ENCODE results near the gene SMURF1.

SMURF1 gene

DNA sequence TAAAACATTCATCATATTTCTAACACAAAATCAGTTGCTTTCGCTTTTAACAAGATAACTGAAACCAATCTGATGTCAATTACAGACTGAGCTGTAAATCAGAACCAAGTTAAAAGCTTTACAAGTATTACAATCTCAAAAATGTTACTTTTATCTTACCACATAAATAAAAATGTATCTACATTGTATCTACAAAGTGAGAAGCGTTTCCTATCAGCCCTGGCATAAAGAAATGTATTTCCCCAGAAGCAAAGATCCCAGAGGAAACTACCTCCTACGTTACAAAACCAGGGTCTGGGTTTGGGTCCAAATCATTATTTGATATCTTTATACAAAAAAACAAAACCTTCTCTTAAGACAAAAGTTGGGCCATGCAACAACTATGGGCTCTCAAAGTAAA is 2.6 kb downstream of the SMURF1 start:
- DNase-seq, result no peak

DNA sequence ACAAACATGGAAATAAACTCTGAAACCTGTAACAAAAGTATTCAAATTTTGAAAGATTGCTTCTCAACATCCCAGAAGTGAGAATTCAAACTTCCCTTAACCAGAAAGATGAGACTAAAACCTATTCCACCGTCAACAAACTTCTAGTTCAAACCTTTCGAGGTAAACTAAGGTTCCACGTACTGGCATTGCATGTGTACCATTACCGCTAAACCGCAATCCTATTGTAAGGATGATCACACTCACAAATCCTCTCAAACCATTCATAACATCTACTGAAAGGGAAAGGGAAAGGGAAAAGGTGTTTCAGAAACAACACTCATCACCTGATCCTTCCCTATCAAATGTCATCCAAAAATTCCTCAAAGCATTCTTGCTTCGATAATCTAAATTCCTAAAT is 3.1 kb downstream of the SMURF1 start:
- DNase-seq, result no peak

DNA sequence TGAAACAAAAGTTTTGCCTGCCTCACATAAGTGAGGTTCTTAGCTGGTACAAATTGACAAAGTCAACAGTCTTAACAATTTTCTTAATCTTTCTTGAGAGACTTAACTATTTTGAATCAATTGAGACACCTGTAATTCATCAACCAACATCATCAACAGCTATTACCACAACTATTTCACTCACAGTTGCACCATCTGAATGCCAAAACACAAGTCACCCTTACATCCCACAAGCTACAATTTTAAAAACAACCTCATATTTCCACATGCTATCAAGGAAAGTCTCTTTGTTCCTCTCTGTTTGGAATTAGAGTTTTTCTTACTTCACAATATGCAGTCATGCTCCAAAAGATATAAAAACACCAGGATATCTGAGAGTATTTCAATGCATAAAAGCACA is 4.9 kb downstream of the SMURF1 start:
- no peak for DNase-seq

DNA sequence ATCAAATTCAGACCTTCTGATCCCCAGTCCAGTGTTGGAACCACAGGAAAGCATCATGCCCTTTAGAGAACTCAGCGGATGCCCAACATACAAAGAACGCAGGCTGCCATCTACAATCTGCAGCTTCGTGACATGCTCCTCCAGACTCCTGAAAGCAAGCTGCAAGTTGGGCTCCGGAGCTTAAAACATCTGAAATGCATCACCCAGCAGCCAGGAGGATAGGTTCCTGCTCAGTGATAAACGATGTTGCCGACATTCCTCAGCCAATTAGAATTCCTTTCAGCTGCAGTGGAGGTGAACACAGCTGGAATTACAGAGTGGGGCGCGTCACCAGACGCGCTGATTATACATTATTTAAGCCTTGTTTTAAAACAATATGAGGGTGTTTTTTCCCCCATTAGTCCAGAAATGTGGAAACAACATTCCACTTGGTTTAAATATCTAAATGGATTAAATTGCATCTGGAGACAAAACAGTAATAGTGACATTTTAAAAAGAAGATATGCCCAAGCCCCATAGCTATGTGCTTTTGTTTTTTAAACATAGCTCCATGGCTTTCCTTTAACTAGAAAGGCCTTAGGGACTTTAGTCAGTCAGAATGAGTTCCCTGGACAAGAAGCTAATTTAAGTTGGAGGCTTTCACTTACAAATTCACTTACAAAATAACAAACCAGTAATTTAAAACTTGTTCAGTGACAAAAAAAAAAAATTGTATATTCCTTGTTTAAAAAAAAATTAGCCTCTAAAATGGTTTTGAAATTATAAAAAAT is 6.3 kb downstream of the SMURF1 start:
- DNase-seq, result no peak

DNA sequence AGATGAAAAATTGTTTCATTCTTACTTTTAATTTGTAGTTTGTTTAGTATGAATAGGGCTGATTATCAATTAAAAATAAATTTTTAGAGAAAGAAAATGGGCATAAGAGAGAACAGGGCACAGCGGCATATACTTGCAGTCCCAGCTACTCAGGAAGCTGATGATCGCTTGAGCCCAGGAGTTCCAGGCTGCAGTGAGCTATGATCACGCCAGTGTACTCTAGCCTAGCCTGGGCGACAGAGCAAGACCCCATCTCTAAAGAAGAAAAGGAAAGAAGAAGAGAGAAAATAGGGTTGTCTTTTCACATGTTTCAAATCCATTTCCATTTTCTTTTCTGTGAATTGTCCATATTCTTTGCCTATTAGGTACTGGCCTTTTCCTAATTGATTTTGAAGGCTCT is 8.0 kb downstream of the SMURF1 start:
- DNase-seq, result no peak

DNA sequence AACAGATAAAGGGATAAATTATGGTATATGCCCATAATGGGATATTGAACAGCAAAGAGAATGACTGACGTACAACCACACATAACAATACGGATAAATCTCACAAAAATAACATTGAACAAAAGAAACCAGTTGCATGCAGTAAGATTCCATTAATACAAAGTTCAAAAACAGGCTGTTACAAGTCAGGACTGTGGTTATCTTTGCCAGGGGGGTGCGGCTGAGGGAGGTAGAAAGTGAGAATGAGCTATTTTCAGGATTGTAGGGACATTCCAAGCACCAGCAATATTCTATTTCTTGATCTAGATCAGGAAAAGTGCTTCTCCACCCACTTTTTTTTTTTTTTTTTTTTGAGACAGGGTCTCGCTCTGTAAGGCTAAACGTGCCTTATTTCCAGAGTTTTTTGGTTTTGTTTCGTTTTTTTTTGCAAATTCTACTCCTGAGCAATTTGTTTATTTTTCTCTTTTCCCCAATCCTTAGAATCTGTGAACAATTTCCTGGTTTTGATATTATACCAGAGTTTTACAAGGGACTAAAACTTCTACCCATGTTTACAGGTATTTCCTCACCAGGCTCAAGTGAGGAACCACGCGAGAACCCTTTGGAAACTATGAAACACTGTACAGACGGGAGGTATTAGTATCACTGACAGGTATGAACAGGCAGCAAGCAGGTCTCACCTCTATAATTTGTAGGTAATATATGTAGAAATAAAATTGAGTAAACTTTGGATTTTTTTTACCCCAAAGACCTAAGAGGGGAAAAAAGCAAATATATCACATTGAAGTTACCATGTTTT is 9.9 kb downstream of the SMURF1 start:
- no peak for DNase-seq

DNA sequence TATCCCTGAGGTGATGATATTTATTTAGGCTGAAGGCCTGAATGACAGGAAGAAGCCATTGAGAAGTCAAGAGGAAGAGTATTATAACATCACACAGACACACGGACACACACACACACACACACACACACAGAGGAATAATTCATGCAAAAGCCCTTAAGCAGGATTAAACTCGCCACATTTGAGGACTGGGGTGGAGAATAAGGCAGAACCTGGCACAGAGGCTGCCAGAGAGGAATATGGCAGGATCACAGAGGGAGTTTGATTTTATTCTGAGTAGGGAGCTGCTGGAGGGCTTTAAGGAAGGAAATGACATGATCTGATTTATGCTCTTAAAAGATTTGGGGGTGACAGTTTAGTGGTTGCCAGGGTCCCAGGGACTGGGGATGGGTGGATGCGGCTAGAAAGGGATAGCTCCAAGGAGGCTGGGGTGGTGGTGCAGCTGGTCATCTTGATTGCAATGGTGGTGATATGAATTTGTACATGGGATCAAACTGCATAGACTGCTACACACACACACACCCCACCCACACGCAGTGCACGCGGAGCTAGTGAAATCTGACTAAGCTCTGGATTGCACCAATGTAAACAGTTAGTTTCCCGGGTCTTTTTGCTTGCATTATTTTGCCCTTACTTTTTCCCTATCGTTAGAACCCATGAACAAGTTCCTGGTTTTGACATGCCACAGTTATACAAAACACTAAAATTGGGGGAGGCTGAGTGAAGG is 11.2 kb downstream of the SMURF1 start:
- no peak for DNase-seq

DNA sequence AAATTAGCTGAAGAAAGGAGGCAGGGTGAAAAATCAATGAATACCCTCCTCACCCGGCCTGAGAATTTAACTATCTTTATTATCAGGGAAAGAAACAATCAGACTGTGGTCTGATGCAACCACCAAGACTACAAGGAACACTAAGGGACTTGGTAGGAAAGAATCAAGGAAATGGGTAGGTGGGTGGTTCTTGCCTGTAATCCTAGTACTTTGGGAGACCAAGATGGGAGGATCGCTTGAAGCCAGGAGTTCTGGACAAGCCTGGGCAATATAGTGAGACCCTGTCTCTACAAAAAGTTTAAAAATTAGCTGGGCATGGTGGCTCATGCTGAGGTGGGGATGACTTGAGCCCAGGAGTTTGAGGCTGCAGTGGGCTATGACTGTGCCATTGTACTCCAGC is 12.6 kb downstream of the SMURF1 start:
- no peak for DNase-seq

DNA sequence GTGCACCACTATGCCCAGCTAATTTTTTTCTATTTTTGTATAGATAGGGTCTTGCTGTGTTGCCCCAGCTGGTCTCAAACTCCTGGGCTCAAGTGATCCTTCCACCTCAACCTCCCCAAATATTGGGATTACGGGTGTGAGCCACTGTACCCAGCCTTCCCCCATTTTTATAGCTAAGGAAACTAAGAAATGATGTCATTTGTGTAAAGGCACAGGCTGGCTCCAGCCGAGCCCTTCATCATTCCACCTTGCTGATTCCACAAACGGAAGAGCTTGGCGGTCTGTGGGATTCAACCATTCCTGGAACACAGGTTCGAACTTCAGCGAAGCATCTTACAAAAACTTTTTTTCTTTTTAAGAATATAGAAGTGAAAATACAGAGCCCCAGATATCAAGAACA is 14.4 kb downstream of the SMURF1 start:
- DNase-seq, result no peak

DNA sequence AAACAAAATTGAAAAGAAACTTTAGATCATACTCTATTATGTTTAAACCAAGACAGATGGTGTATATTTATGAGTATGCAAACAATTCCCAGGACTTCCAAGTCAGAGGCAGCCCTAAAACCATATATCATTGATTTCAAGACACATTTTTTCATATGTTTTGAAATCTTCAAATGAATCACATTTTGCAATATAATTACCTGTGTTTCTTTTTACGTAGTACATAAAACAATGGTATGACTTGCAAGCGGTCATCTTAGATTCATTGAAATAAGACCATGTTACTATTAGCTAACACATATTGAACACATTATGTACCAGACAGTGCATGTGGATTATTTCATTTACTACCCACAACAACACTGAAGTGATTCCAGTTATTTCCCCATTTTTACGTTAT is 14.9 kb downstream of the SMURF1 start:
- no peak for DNase-seq

DNA sequence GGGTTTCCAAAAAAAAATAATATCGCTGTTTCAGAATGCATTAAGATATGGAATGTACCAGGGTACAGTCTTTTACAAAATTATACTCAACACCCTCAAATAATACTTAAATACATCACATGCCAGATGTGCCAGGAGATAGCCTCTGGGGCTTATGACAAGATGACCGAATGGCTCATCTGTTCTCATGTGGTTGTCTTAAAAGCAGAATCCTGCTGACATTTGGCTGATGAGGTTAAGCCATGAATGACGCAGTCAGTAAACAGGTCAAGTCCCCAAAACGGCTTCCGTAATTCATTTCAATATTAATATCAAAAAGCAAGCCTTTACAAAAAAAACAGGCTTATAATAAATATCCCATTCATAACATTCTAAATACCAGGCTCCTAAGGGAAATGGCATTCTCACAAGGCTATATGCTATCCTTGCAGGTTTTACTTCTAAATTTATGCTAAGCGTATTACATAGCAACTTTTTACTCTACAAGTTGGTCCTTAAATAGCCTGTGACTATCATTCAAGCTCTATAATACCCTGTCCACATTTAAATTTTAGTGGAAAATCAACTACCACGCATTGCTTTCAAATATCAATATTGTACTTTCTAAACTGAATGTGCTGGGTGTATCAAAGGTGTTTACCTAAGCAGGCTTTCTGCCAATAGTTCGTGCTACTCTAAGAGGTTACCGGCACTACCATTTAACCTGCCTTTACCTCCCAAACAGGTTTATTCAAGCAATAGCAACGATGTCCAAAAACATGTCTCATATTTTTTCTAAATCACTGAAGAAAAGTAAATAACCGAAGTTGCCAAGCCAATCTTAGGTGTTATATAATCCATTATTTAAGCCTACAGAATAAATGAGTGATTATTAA is 15.6 kb downstream of the SMURF1 start:
- no peak for DNase-seq

DNA sequence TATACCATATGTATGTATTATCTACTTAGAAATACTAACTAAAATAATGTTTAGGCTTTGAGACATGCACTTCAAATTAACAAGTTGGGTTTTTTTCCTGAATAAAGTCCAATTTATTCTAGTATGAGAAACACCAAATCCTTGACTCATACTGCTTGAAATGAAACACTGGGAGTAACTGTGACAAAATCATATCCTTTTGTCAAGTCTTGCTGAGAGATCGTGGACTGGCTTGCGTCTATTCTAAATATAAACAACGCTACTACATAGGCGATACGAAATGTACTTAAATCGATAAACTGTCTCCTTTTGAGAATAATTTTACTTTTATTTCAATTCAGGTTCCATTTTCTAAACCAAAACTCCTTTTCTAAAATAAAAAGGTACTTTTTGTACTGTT is 16.3 kb downstream of the SMURF1 start:
- DNase-seq, result no peak

DNA sequence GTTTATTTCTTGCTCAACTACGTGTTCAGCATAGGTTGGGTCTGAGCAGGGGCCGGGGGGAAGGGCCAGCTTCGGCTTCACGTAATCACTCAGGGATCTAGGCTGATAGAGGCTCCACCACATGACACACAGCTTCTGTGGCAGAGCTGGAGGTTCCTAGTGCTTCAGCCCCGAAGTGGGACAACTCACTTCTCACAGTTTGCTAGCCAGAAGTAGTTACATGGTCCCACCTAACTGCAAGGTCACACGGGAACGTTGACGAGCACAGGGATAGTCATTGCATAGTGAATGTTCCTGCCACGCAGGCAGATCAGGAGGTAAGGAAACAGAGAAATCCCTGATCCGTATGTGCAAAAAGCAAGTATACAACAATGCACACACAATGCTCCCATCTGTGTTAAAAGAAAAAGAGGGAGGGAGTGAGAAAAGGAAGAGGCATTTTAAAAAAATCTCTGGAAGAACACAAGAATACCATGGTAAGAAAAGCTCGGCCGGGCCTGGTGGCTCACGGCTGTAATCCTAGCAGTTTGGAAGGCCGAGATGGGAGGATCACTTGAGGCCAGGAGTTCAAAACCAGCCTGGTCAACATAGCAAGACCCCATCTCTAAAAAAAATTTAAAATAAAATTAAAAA is 16.9 kb downstream of the SMURF1 start:
- DNase-seq, result no peak

DNA sequence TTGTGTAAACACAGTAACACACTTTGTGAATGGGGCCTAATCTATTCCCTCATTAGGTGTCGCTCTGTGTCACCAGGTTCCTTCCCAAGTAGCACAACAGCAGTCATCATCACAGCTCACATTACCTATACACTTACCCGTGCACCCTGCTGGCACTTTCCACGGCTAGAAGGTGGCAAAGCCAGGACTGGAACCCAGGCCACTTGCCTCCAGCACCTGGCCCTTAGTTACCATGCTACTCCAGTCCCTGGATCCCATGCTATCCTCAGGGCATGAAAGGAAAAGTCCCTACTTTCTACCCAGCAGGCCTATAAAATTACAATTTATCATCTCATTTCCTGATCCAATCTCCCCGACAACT is 18.4 kb downstream of the SMURF1 start:
- no peak for DNase-seq

DNA sequence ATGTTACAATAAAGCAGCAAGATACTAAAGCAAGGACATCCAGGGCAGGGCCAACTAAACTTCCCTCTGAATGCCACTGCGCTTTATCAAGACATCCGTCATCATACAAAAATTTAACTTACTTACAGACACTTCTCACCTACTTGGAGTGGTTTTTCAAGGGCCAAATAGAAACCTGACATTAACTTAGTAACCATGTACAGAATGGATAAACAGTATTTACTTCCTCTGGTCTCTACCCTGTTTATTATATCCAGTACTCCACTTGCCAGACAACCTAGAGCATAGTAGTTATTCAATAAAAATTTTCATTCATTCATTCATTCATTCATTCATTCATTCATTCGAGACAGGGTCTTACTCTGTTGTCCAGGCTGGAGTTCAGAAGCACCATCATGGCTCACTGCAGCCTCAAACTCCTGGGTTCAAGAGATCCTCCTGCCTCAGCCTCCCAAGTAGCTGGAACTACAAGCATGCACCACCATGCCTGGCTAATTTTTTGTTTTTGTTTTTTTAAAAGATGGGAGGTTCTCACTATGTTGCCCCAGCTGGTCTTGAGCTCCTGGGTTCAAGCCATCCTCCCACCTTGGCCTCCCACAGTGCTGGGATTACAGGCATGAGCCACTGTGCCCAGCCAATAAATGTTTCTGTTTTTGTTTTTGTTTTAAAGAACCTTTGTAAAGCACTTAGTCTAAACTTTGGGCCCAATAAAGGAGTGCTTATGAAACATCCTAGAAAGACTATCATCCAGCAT is 19.0 kb downstream of the SMURF1 start:
- DNase-seq, result no peak

DNA sequence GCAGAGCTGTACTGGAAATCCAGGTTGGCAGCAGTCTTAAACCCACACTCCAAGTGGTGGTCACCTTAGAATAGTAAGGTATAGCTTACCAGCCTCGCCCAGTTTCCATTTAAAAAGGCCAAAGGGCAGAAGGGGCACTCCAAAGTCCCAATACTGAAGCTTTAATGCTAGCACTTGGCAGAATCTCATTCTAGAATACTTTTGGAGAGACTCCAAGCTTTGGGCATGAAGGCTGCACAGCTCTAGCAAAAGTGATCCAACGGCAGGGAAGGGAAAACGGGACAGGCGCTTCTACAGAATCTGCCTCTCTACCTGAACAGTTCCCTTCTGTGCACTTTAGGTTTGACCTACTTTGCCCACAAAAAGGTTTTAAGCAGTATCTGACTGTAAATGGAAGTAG is 19.7 kb downstream of the SMURF1 start:
- DNase-seq, result no peak

DNA sequence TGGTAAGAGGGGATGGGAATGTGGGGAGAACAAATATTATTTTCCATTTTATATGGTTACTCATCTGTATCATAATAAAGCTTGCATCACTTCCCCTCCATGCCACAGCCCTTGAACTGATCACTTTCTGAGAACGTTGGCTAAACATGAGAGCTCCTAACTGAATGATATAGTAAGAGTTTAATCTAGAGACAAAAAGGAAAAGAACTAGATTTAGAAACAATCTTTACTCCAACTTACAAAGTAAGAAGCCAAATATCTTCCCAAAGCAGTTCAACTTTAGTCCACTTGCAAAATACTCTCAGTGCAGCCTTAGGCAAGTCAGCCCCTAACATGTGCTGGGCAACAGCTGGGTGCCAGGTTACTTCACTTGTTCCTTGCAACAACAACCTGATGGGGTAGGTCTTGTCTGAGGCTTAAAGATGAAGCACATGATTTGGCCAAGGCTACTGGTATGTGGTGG is 20.3 kb downstream of the SMURF1 start:
- no peak for DNase-seq

DNA sequence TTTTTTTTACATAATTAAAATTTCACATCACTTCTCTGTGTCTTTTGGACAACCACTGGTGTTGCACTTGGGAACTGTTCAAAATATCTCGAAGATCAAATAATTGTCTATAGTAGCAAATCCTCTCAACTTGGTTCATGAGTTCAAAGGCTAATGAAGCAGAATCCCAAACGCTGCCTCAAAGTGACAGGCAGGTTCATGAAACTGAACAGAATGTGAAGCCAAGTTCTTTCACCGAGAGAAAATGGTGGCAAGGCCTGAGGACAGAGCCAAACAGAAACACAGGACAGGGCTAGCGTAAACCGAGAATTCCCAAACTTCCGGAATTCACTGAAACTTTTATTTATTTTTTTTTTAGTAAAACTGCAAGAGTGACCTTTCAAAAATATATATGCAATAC is 21.1 kb downstream of the SMURF1 start:
- DNase-seq, result no peak

DNA sequence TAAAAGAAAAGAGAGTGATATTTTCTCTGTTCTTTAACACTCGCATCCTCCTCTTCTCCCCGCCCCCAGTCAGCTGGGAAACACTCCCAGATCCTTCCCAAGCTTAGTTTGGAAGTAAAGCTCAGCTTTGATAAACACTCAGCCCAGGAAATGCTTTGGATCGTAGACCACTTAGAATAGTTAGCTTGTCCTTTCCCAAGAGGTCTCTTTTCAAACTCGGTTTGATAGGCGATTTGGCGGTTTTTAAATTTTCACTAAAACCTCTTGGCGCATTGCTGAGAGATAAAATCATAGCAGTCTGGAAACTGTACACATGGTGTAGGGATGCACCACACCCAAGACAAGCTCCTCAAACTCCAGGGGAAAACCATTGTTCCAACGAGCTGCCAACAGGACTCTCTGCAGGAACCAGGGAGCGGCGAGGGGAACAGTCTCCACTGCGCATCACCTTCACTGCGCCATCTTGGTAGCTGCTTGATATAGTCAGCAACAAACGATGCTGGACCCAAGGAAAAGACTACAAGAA is 22.3 kb downstream of the SMURF1 start:
- DNase-seq, result no peak

DNA sequence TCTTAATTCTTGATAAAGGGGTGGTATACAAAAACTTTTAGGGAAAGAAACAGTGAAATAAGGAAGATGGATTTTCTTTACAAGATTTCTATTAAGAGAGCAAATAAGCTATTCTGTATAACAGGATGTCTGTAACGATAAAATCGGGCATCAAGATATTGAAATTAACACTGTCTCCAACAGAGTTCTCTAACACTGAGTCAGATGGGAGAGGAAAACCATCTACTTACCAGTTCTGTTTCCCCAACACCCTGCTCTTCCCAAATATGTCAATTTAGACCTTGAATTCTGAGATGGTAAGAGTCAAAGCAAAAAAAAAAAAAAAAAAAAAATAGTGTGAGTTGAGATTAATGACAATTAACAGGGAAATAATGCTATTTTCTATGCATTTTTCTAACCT is 23.0 kb downstream of the SMURF1 start:
- DNase-seq, result no peak

DNA sequence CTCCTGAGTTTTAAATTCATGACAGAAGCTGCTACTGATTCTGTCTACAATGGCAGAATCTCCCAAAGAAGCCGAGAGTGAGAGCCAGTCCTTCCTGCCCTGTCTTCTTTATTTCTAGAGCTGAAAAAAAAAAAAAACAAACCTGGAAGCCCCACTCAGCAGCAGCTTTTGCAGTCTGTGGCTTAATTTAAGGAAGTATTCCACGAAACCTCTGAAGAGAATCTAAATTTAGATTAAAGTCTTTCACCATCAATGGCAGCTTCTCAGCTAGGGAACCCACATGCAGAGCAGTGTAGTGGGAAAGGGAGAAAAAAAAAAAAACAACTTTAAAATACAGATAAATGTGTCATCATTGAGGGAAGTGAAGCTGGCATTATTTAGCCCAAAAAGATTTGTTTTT is 23.4 kb downstream of the SMURF1 start:
- DNase-seq, result no peak

All from activated CD4-positive, CD25-positive, alpha-beta regulatory T cell treated with anti-CD3 and anti-CD28 coated beads, Interleukin-2, amount 50 U/mL, for 72 hours (primary cell).